H1 (cell line): ENCODE results near the gene RTN4RL1. TPM values are rescaled to one million over a fixed set of nuclear protein-coding genes. Genes with fewer than 3 reads are reported as not detected.

Source experiments
- CTCF ChIA-PET: fragments of 300-600 bp; sonication (Branson Sonifier 250); formaldehyde crosslinking; loops from one replicate; lab custom pipeline; 2021; ENCODE audit not compliant: partially characterized antibody; lab: Charles Lee
- POLR2A ChIA-PET: fragments of 300-600 bp; sonication (Branson Sonifier 250); formaldehyde crosslinking; loops from one replicate; lab custom pipeline; 2021; ENCODE audit warnings: inconsistent platforms; ENCODE audit not compliant: partially characterized antibody; lab: Charles Lee
- DNase-seq, 2 experiments: peaks; one replicate each; pipeline versions ENCODE4 v3.0.0 to v3.0.0-alpha.2; 2010 to 2022; ENCODE audit warnings: low spot score in 2 of 2, low read depth in 1 of 2, mixed read lengths in 1 of 2
- FAIRE-seq: peaks from 2 replicates; lab custom pipeline; 2011; peaks lifted over from hg19 to GRCh38; lab: Jason Lieb, UNC
- H2AFZ ChIP-seq: 2 replicates; pipeline ENCODE4 v1.8.1; 2012; ENCODE audit warnings: low read length, inconsistent platforms
- H2AK5ac ChIP-seq: 2 replicates; pipeline ENCODE4 v1.6.1; 2013; ENCODE audit warnings: low read depth, low read length
- H2BK120ac ChIP-seq: replicated peaks from 2 replicates; pipeline ENCODE3; 2013; ENCODE audit warnings: low read depth, low read length, inconsistent platforms
- H2BK12ac ChIP-seq: 2 replicates; pipeline ENCODE4 v1.6.1; 2013; ENCODE audit warnings: low read depth, low read length
- H2BK15ac ChIP-seq: 2 replicates; pipeline ENCODE4 v1.6.1; 2013; ENCODE audit warnings: low read length
- H2BK20ac ChIP-seq: 2 replicates; pipeline ENCODE4 v1.6.1; 2013; ENCODE audit warnings: low read length
- H2BK5ac ChIP-seq: 2 replicates; pipeline ENCODE4 v1.6.1; 2013; ENCODE audit warnings: low read depth, low read length
- H3K14ac ChIP-seq: 2 replicates; pipeline ENCODE4 v1.6.1; 2013; ENCODE audit warnings: inconsistent platforms; ENCODE audit not compliant: insufficient read length
- H3K18ac ChIP-seq: 2 replicates; pipeline ENCODE4 v1.6.1; 2013; ENCODE audit warnings: low read length; ENCODE audit errors: extremely low read depth
- H3K23ac ChIP-seq: 2 replicates; pipeline ENCODE4 v1.6.1; 2013; ENCODE audit warnings: inconsistent platforms; ENCODE audit not compliant: insufficient read length
- H3K23me2 ChIP-seq: 2 replicates; pipeline ENCODE4 v1.6.1; 2013; ENCODE audit warnings: low read depth, low read length
- H3K27ac ChIP-seq: 2 replicates; pipeline ENCODE4 v1.6.1; 2011; ENCODE audit warnings: low read depth, low read length, inconsistent platforms
- H3K27me3 ChIP-seq, 4 experiments: replicated peaks in 1 of 4; 1 replicate in 1 of 4; 2 replicates in 3 of 4; pipeline versions ENCODE4 v1.6.1 to v1.8.1; 2011 to 2013; ENCODE audit warnings: low read length in 3 of 4, mild to moderate bottlenecking in 3 of 4, inconsistent platforms in 2 of 4, mixed read lengths in 2 of 4, moderate library complexity in 1 of 4; ENCODE audit not compliant: control insufficient read depth in 3 of 4, insufficient read depth in 3 of 4; ENCODE audit errors: extremely low read depth in 1 of 4
- H3K36me3 ChIP-seq, 4 experiments: 2 replicates each; pipeline versions ENCODE4 v1.6.1 to v1.8.1; 2011 to 2013; ENCODE audit warnings: mild to moderate bottlenecking in 4 of 4, low read length in 3 of 4, moderate library complexity in 2 of 4, control low read depth in 1 of 4, inconsistent platforms in 1 of 4; ENCODE audit not compliant: insufficient read depth in 4 of 4, control insufficient read depth in 2 of 4
- H3K4ac ChIP-seq: replicated peaks from 2 replicates; pipeline ENCODE3; 2013; ENCODE audit warnings: low read length, low read depth, mixed read lengths, inconsistent platforms; ENCODE audit not compliant: insufficient read length
- H3K4me1 ChIP-seq, 4 experiments: replicated peaks in 1 of 4; 1 replicate in 1 of 4; 2 replicates in 3 of 4; pipeline versions ENCODE4 v1.6.1 to v1.8.1; 2011 to 2013; ENCODE audit warnings: low read length in 3 of 4, inconsistent platforms in 2 of 4, mixed read lengths in 1 of 4; ENCODE audit not compliant: insufficient read depth in 4 of 4, control insufficient read depth in 3 of 4
- H3K4me2 ChIP-seq, 2 experiments: 2 replicates each; pipeline versions ENCODE4 v1.6.1 to v1.8.1; 2011 to 2013; ENCODE audit warnings: low read depth in 2 of 2, low read length in 2 of 2, control low read depth in 1 of 2, inconsistent platforms in 1 of 2, mild to moderate bottlenecking in 1 of 2; ENCODE audit not compliant: insufficient read depth in 1 of 2
- H3K4me3 ChIP-seq, 4 experiments: fragments of 200-600, 300-600 bp in 1 of 4; sonication (generic), shearing (Covaris generic), sonication (Bioruptor Twin) in 1 of 4; 2 replicates each; pipeline versions ENCODE4 v1.5.1 to v1.8.1; 2011 to 2016; ENCODE audit warnings: low read length in 4 of 4, low read depth in 3 of 4, control low read depth in 2 of 4, inconsistent platforms in 2 of 4, mild to moderate bottlenecking in 2 of 4, mixed read lengths in 1 of 4, moderate library complexity in 1 of 4; ENCODE audit not compliant: insufficient read depth in 2 of 4; ENCODE audit errors: extremely low read depth in 1 of 4
- H3K56ac ChIP-seq: replicated peaks from 2 replicates; pipeline ENCODE3; 2013; ENCODE audit warnings: low read depth, mild to moderate bottlenecking, mixed read lengths, low read length, inconsistent platforms; ENCODE audit not compliant: insufficient read length
- H3K79me1 ChIP-seq: 2 replicates; pipeline ENCODE4 v1.6.1; 2013; ENCODE audit warnings: low read depth, low read length, control low read depth
- H3K79me2 ChIP-seq, 2 experiments: 2 replicates each; pipeline versions ENCODE4 v1.6.1 to v1.8.1; 2012 to 2013; ENCODE audit warnings: low read length in 2 of 2, mild to moderate bottlenecking in 2 of 2, inconsistent platforms in 1 of 2; ENCODE audit not compliant: insufficient read depth in 2 of 2, control insufficient read depth in 1 of 2
- H3K9ac ChIP-seq, 4 experiments: replicated peaks in 1 of 4; 1 replicate in 1 of 4; 2 replicates in 3 of 4; pipeline versions ENCODE4 v1.6.1 to v1.8.1; 2011 to 2013; ENCODE audit warnings: low read depth in 3 of 4, low read length in 3 of 4, control low read depth in 2 of 4, mild to moderate bottlenecking in 2 of 4, moderate library complexity in 2 of 4, inconsistent platforms in 1 of 4; ENCODE audit errors: extremely low read depth in 1 of 4
- H3K9me3 ChIP-seq, 2 experiments: 2 replicates each; pipeline versions ENCODE4 v1.6.1 to v1.8.1; 2012 to 2013; ENCODE audit warnings: mild to moderate bottlenecking in 2 of 2, moderate library complexity in 2 of 2, control low read depth in 1 of 2, inconsistent platforms in 1 of 2, low read depth in 1 of 2, low read length in 1 of 2, mixed read lengths in 1 of 2; ENCODE audit not compliant: insufficient read depth in 2 of 2
- H4K20me1 ChIP-seq, 2 experiments: replicated peaks in 1 of 2; 2 replicates each; pipeline versions ENCODE3 to v1.8.1; 2011 to 2013; ENCODE audit warnings: inconsistent platforms in 2 of 2, low read length in 2 of 2, mild to moderate bottlenecking in 1 of 2; ENCODE audit not compliant: insufficient read depth in 2 of 2, control insufficient read depth in 1 of 2
- H4K5ac ChIP-seq: 2 replicates; pipeline ENCODE4 v1.6.1; 2013; ENCODE audit warnings: low read length, low read depth, mixed read lengths, inconsistent platforms; ENCODE audit not compliant: insufficient read length
- H4K8ac ChIP-seq: 2 replicates; pipeline ENCODE4 v1.8.0; 2013; ENCODE audit warnings: mild to moderate bottlenecking, moderate library complexity, low read length, inconsistent platforms; ENCODE audit not compliant: insufficient read depth; ENCODE audit errors: extremely low read depth
- H4K91ac ChIP-seq: replicated peaks from 2 replicates; pipeline ENCODE3; 2013; ENCODE audit warnings: low read length, mixed read lengths, inconsistent platforms; ENCODE audit not compliant: insufficient read length
- KDM4A ChIP-seq: IDR thresholded peaks from one replicate; pipeline ENCODE4 v1.7.1; 2012; ENCODE audit warnings: low read depth, mild to moderate bottlenecking, moderate library complexity, low read length, inconsistent platforms; ENCODE audit not compliant: severe bottlenecking
- RAD21 ChIP-seq, 2 experiments: IDR thresholded peaks in 1 of 2; conservative IDR thresholded peaks in 1 of 2; 2 replicates each; pipeline ENCODE4 v1.6.1; 2011; ENCODE audit warnings: low read depth in 2 of 2, low read length in 2 of 2, improper control_type of control experiment in 1 of 2, inconsistent platforms in 1 of 2, mild to moderate bottlenecking in 1 of 2, moderate library complexity in 1 of 2
- RFX5 ChIP-seq: IDR thresholded peaks from 2 replicates; pipeline ENCODE4 v1.6.1; 2011; ENCODE audit warnings: low read depth, low read length, improper control_type of control experiment, borderline replicate concordance
- TAF1 ChIP-seq: IDR thresholded peaks from 2 replicates; pipeline ENCODE4 v1.6.1; 2011; ENCODE audit warnings: mild to moderate bottlenecking, low read depth, low read length
- ZNF274 ChIP-seq: IDR thresholded peaks from 2 replicates; pipeline ENCODE4 v1.7.0; 2012; ENCODE audit warnings: low read length, borderline replicate concordance; ENCODE audit errors: extremely low read depth
- WGBS, 2 experiments: shearing (Covaris generic) in 1 of 2; methylation state at CpG; one replicate each; pipeline versions ENCODE4 v1.1.6 to v1.1.7; 2013 to 2015; ENCODE audit warnings: low lambda C conversion rate in 2 of 2, mixed read lengths in 2 of 2, inconsistent platforms in 1 of 2, low coverage in 1 of 2, missing lambda C conversion rate in 1 of 2; ENCODE audit not compliant: insufficient replicate concordance in 2 of 2, insufficient coverage in 1 of 2, insufficient read length in 1 of 2; ENCODE audit errors: extremely low coverage in 1 of 2, missing lambda C conversion rate in 1 of 2; 5-methylcytosine and 5-hydroxymethylcytosine counted together
- polyA plus RNA-seq, 7 experiments: library from polyadenylated mRNA; depleted of rRNA in 3 of 7; stranded (reverse) in 5 of 7; unstranded in 2 of 7; fragments of >200 nt in 5 of 7; fragments of 200-250 nt in 2 of 7; gene quantifications; 1 replicate in 5 of 7; 2 replicates in 1 of 7; 4 replicates in 1 of 7; pipeline versions ENCODE4 v1.2.1 to v1.2.3, GENCODE V29; 2011 to 2013; ENCODE audit warnings: missing spikeins in 2 of 7, mixed read lengths in 2 of 7
- total RNA-seq: library from RNA; stranded (reverse); fragmentation: NEBNext Ultra II Directional; extraction: Animal tissue kit (Norgen Biotek cat#: 25700); gene quantifications from 2 replicates; pipeline ENCODE4 v1.2.1, GENCODE V29; 2021

The RTN4RL1 gene
- total and polyA plus RNA-seq, 2 of the 8 experiments (the other 6 are each of a cell fraction or from before 2014, with no cell fraction given): 0.09 TPM; not detected in 1

DNA sequence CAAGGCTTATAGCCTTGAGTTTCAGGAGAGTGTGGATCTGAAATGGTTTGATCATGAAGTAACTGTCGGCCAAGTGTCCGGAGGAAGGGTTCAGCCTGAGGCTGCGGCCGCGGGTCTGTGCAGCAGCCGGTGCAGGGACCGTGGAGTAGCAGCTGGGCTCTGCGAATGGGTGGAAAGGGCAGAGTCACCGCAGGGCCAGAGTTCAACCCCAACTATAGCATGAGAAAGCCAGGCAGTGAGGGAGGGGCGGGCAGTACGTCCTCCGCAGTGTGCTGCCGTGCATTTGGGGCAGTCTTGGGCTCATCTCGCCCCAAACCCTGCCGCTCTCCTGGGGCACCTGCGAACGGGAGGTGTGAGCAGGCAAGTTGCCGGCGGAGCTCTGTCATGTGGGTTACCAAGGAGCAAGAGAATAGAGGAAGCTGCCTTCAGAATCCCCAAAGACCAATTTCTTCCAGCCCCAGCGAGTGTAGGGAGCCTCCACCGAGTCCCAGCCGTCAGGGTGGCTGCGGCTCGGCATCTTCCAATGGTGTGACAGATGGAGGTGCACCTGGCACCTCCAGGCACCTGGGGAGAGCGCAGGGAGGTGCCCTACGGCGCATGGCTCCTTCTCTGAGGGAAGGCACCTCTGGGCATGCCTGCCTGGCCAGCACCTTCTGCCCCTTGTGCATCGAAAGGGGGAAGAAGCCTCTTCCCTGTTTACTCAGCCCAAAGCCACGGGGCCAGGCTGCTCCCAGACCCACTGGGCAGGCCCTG is 108.0 kb downstream of the RTN4RL1 start:
- H4K91ac ChIP-seq: no peak overlapping the region
- no peak overlapping the region for H3K9ac ChIP-seq
- H2BK5ac ChIP-seq: no peak overlapping the region
- no peak overlapping the region for H2BK20ac ChIP-seq
- H3K79me1 ChIP-seq: no peaks in the 10 kb centered on the region
- no peak overlapping the region for H2BK15ac ChIP-seq
- no peak overlapping the region for H2BK12ac ChIP-seq
- no peak overlapping the region for H3K14ac ChIP-seq
- H3K27ac ChIP-seq: no peak overlapping the region
- H4K8ac ChIP-seq: peak overlapping the region; percentile 5; the same call in 1 of the 2 replicates
- WGBS, 2 experiments: 89% methylated on average over 19 of the region's 29 CpGs; no CpG with 5 or more reads in 1 of the 2 experiments
- H3K27me3 ChIP-seq: peaks cover 0 to 9% (median 7%) of the 10 kb centered on the region in 4 experiments; a peak in 3 of 7 replicates
- H3K23me2 ChIP-seq: no peaks in the 10 kb centered on the region; the same call in 1 of the 2 replicates
- peaks cover 0 to 4% of the 10 kb centered on the region in 2 experiments for H4K20me1 ChIP-seq
- no peak overlapping the region for H3K56ac ChIP-seq
- CTCF ChIA-PET: interaction anchor here (0.7 to 1.5 kb wide), 7 partner anchors 15 to 143 kb away, joined by 3 to 4 read pairs (median 3); partner anchors contain the start of gene RTN4RL1
- no peak overlapping the region for H2AFZ ChIP-seq
- no peak for TF ChIP-seq ZNF274
- TF ChIP-seq KDM4A: no peak
- TF ChIP-seq RFX5: no peak
- no peak for TF ChIP-seq TAF1
- TF ChIP-seq RAD21 (IDR thresholded peaks at IDR 0.05 in 1 of 2, conservative IDR thresholded peaks at IDR 0.05 in 1 of 2; ENCODE audit: low read depth in 2 of 2, low read length in 2 of 2): no peak
- no peak overlapping the region for H2BK120ac ChIP-seq
- no peak for FAIRE-seq
- H4K5ac ChIP-seq: no peak overlapping the region
- H3K4me1 ChIP-seq: peaks cover 0 to 2% (median under 1%) of the 10 kb centered on the region in 4 experiments; a peak in 2 of 7 replicates
- POLR2A ChIA-PET: interaction anchor here (0.7 kb wide), 1 partner anchor 83 kb away, joined by 4 read pairs; no protein-coding TSS in a partner anchor
- no peak overlapping the region for H3K23ac ChIP-seq
- no peak overlapping the region for H3K18ac ChIP-seq
- H3K79me2 ChIP-seq: no peaks in the 10 kb centered on the region
- no peak for DNase-seq
- H3K4ac ChIP-seq: no peak overlapping the region
- no peak overlapping the region for H2AK5ac ChIP-seq
- H3K4me2 ChIP-seq: no peak overlapping the region
- H3K4me3 ChIP-seq: no peak overlapping the region
- no peaks in the 10 kb centered on the region for H3K9me3 ChIP-seq
- H3K36me3 ChIP-seq: no peaks in the 10 kb centered on the region
